Lower leg skin (tissue), 4 donors: ENCODE measurements around the gene GNAS-AS1. TPM values are rescaled to one million over a fixed set of nuclear protein-coding genes. Genes with fewer than 3 reads are reported as not detected.
"Not testable (repeated sequence)": the region's sequence is repeated elsewhere in the genome, so short reads cannot be mapped to it uniquely, and the experiment has no call there.

Experiments
- DNase-seq, 2 donors: peaks; one replicate each; pipeline ENCODE4 v3.0.0-alpha.2; 2019; ENCODE audit warnings: low spot score in 2 of 2
- H3K4me3 ChIP-seq: fragments of 200-600 bp; sonication (generic); 2 replicates; pipeline ENCODE4 v1.5.1; 2017; ENCODE audit warnings: mild to moderate bottlenecking, low read depth; ENCODE audit not compliant: poor library complexity, severe bottlenecking
- POLR2A ChIP-seq, 2 donors: fragments of 450-650 bp; IDR thresholded peaks; one replicate each; pipeline ENCODE4 v1.6.1; 2016 to 2017; ENCODE audit warnings: antibody characterized with exemption in 2 of 2, mild to moderate bottlenecking in 1 of 2, moderate library complexity in 1 of 2
- WGBS, 2 donors: methylation state at CpG; one replicate each; pipeline ENCODE4 v1.1.5; 2018; 5-methylcytosine and 5-hydroxymethylcytosine counted together
- intact Hi-C: fragments of 100-400 bp; cut with DNase I; formaldehyde crosslinking; loops from one replicate; pipeline ENCODE4 v1.15.0; 2023; ENCODE audit warnings: low total_unique reads
- total RNA-seq, 4 donors: library from RNA; depleted of rRNA; stranded (reverse); fragments of >200 nt; gene quantifications; one replicate each; pipeline ENCODE4 v1.1.0, GENCODE V29; 2016
- TF ChIP-seq, protein P1 (sequence below), 3 donors: fragments of 450-650 bp; IDR thresholded peaks; one replicate each; pipeline ENCODE4 v1.5.1; 2016; ENCODE audit warnings: antibody characterized with exemption in 3 of 3, mild to moderate bottlenecking in 3 of 3, moderate library complexity in 2 of 3

Gene GNAS-AS1
- total RNA-seq, 4 donors from 2014 or later: 0.39 TPM; not detected in 3

DNA sequence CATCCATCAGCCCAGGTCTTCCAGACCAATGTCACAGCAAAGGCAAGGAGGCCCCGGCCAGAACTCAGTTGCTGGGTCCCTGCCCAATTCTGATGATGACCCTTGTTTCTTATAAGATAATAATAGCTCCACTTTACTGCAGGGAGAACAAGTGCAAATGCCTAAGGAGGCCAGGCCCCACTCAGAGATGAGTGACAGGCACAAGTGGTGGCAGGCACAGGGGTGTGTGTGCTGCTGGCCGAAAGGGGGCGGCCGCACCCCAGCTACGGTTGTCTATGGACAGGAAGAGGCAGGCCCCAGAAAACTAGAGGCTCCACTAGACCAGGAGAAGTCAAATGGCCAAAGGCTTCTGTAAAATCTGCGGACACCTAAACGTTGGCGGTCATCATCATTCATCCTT, 28.6 kb downstream of the GNAS-AS1 start:
- DNase-seq: no peak
- 81 to 85% methylated on average over 8 of the region's 8 CpGs for WGBS, 2 donors
- TF ChIP-seq POLR2A (IDR thresholded peaks at IDR 0.05): no peak
- TF ChIP-seq, protein P1, sequence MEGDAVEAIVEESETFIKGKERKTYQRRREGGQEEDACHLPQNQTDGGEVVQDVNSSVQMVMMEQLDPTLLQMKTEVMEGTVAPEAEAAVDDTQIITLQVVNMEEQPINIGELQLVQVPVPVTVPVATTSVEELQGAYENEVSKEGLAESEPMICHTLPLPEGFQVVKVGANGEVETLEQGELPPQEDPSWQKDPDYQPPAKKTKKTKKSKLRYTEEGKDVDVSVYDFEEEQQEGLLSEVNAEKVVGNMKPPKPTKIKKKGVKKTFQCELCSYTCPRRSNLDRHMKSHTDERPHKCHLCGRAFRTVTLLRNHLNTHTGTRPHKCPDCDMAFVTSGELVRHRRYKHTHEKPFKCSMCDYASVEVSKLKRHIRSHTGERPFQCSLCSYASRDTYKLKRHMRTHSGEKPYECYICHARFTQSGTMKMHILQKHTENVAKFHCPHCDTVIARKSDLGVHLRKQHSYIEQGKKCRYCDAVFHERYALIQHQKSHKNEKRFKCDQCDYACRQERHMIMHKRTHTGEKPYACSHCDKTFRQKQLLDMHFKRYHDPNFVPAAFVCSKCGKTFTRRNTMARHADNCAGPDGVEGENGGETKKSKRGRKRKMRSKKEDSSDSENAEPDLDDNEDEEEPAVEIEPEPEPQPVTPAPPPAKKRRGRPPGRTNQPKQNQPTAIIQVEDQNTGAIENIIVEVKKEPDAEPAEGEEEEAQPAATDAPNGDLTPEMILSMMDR (IDR thresholded peaks at IDR 0.05): no peak
- intact Hi-C loops: no loop called here
- no peak overlapping the region for H3K4me3 ChIP-seq

GRCh38 chr20:58820515-58820914, 30.2 kb downstream of the GNAS-AS1 start:
- intact Hi-C loops, H3K4me3 ChIP-seq, DNase-seq: not testable (repeated sequence)
- 93 to 96% methylated on average over 6 of the region's 6 CpGs for WGBS, 2 donors

- no peak for DNase-seq
- no peak overlapping the region for H3K4me3 ChIP-seq
- intact Hi-C loops: no loop called here
- no peak for TF ChIP-seq POLR2A (IDR thresholded peaks at IDR 0.05)
- TF ChIP-seq, protein P1 (IDR thresholded peaks at IDR 0.05): no peak
- 91 to 99% methylated on average over 9 to 10 of the region's 13 CpGs for WGBS, 2 donors
Observed at GRCh38 chr20:58819921-58820320, 30.8 kb downstream of the GNAS-AS1 start.

DNA sequence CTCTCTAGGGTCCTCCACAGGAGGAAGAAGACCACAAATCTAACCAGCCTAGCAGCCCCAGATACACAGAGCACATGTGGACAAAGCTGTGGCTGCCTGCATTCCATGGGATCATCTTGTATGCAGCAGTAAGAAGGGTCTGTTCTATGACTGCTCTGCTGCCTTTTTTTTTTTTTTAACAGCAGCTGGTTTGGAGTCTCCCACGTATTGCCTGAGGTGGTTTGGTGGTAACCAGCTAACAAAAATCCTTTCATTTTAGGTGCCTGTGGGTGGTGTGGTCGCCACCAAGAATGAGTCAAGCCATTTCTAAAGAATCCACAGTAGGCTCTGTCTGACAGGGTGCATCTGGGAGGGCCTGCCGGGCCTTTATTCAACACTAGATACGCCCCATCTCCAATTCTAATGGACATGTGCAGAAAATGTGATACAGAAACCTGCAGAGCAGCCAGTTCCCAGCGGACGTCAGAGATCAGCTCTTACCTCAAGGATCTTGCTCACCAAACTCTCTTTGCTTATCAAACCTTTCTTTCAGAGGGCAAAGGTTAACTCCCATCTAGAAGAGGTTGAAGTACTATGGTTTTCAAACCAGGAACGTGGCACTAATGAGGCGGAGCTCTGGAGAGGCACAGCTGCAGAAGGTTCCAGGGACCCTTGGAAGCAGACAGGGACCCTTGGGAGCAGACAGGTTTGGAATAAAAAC, 32.0 kb downstream of the GNAS-AS1 start:
- DNase-seq: no peak
- no peak for TF ChIP-seq POLR2A (IDR thresholded peaks at IDR 0.05)
- TF ChIP-seq, protein P1 (IDR thresholded peaks at IDR 0.05): no peak
- H3K4me3 ChIP-seq: no peak overlapping the region
- intact Hi-C loops: no loop called here
- WGBS, 2 donors: 57 to 70% methylated on average over 8 of the region's 8 CpGs

DNA sequence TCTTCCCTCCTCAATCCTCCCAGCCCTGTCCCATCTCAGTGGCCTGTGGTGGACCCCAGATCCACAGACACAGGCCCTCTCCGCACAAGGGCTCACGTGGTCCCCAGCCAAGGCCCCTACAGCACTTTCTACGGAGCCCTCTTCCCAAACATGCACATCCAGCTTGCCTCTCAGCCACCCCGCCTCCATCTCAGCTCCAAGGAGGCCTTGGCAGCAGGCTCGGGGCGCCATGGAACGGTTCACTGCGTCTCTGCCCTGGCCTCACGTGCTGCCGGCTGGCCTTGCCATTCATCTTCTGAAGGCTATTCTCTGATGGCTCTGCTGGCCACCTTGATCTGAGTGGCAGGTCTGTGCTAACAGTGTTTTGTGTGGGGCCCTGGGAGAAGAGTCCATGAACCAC, 33.0 kb downstream of the GNAS-AS1 start:
- no peak overlapping the region for H3K4me3 ChIP-seq
- 84 to 85% methylated on average over 10 of the region's 10 CpGs for WGBS, 2 donors
- DNase-seq: no peak
- intact Hi-C loops: no loop called here
- TF ChIP-seq, protein P1 (IDR thresholded peaks at IDR 0.05): no peak
- TF ChIP-seq POLR2A (IDR thresholded peaks at IDR 0.05): no peak

DNA sequence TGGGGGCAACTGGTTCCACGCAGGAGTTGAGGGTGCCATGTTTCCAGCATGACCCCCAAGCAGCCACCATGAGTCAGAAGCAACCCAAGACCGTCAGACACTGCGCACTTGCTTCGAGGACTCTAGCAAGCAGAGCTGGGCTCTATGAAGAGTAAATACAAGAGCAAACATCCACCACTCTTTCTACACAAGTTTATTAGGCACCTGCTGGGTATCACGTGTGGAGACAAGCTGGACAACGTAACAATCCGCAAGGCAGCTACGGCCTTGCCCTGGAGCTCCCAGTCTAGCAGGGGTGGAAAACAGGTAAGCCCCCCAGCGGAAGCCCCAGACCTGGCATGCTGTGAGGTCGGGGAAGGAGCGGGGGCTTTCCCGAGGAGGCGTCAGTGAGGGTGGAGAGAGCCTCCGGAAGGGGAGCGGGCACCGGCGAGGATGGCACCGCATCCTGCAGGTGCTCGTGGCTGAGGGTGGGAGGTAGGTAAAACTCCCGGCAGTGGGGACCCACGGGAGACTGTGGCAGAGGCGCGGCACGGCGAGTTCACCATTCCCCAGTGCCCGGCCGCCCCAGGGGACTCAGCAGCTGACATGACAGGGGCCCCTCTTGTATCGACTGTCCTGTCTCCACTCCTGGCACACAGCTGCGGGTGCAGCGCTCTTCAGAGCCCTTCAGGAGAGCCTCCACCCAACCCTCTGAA, 33.6 kb downstream of the GNAS-AS1 start:
- no peak for TF ChIP-seq POLR2A (IDR thresholded peaks at IDR 0.05)
- TF ChIP-seq, protein P1 (IDR thresholded peaks at IDR 0.05): no peak
- WGBS, 2 donors: 90 to 94% methylated on average over 21 to 30 of the region's 30 CpGs
- intact Hi-C loops: no loop called here
- no peak overlapping the region for H3K4me3 ChIP-seq
- DNase-seq: no peak
